SK-N-SH (cell line): ENCODE measurements around the gene TMEM174. TPM values are rescaled to one million over a fixed set of nuclear protein-coding genes. Genes with fewer than 3 reads are reported as not detected.

Experiments
- CTCF ChIA-PET: fragments of 300-600, 350-600 bp; formaldehyde crosslinking; extraction: SDS; loops from one replicate; lab custom pipeline; 2021; lab: Yijun Ruan, JAX
- POLR2A ChIA-PET: fragments of 350-600 bp; sonication (Branson Sonifier 250); formaldehyde crosslinking; extraction: SDS; loops from one replicate; lab custom pipeline; 2020; ENCODE audit warnings: antibody characterized with exemption, inconsistent platforms; lab: Yijun Ruan, JAX
- DNase-seq: peaks from one replicate; pipeline ENCODE4 v3.0.0; 2012
- H2AFZ ChIP-seq: fragments of 200-600 bp; sonication (generic); 2 replicates; pipeline ENCODE4 v1.8.1; 2016; ENCODE audit warnings: antibody characterized with exemption, mild to moderate bottlenecking, low read depth
- H3F3A ChIP-seq: fragments of 200-600 bp; sonication (generic); replicated peaks from 2 replicates; pipeline ENCODE3; 2016; ENCODE audit warnings: antibody characterized with exemption, mild to moderate bottlenecking; ENCODE audit not compliant: insufficient read depth
- H3K27ac ChIP-seq, 2 experiments: fragments of 200-500 bp in 1 of 2; fragments of 200-600 bp in 1 of 2; sonication (Bioruptor generic) in 1 of 2; sonication (generic), shearing (Covaris generic) in 1 of 2; 2 replicates each; pipeline versions ENCODE4 v1.5.1 to v1.6.1; 2014 to 2016; ENCODE audit warnings: low read depth in 2 of 2, inconsistent platforms in 1 of 2, low read length in 1 of 2, mild to moderate bottlenecking in 1 of 2, mixed read lengths in 1 of 2
- H3K27me3 ChIP-seq: fragments of 200-600 bp; sonication (generic), shearing (Covaris generic); 2 replicates; pipeline ENCODE4 v1.6.1; 2016; ENCODE audit warnings: mixed run types; ENCODE audit not compliant: insufficient read depth
- H3K36me3 ChIP-seq, 2 experiments: fragments of 200-500 bp in 1 of 2; fragments of 200-600 bp in 1 of 2; sonication (Bioruptor generic) in 1 of 2; sonication (generic) in 1 of 2; replicated peaks in 1 of 2; 2 replicates each; pipeline versions ENCODE3 to v1.5.1; 2014 to 2016; ENCODE audit warnings: low read length in 1 of 2, mild to moderate bottlenecking in 1 of 2; ENCODE audit not compliant: insufficient read depth in 2 of 2, control insufficient read depth in 1 of 2
- H3K4me1 ChIP-seq, 2 experiments: fragments of 200-500 bp in 1 of 2; fragments of 200-600 bp in 1 of 2; sonication (Bioruptor generic) in 1 of 2; sonication (generic), shearing (Covaris generic) in 1 of 2; 2 replicates each; pipeline versions ENCODE4 v1.5.1 to v1.6.1; 2014 to 2016; ENCODE audit warnings: low read depth in 1 of 2, low read length in 1 of 2, mixed run types in 1 of 2; ENCODE audit not compliant: insufficient read depth in 2 of 2, control insufficient read depth in 1 of 2
- H3K4me2 ChIP-seq: fragments of 200-600 bp; sonication (generic), shearing (Covaris generic); 2 replicates; pipeline ENCODE4 v1.6.1; 2017; ENCODE audit warnings: mixed run types
- H3K4me3 ChIP-seq, 2 experiments: fragments of 200-500 bp in 1 of 2; fragments of 200-600 bp in 1 of 2; sonication (Bioruptor generic) in 1 of 2; sonication (generic), shearing (Covaris generic) in 1 of 2; 2 replicates each; pipeline versions ENCODE4 v1.5.1 to v1.8.1; 2014 to 2016; ENCODE audit warnings: low read depth in 2 of 2, inconsistent platforms in 1 of 2, low read length in 1 of 2, mild to moderate bottlenecking in 1 of 2, mixed read lengths in 1 of 2, moderate library complexity in 1 of 2
- H3K79me2 ChIP-seq: fragments of 200-600 bp; sonication (generic); 2 replicates; pipeline ENCODE4 v1.8.1; 2017; ENCODE audit warnings: mild to moderate bottlenecking; ENCODE audit not compliant: insufficient read depth
- H3K9ac ChIP-seq: fragments of 200-600 bp; sonication (generic); 2 replicates; pipeline ENCODE4 v1.6.1; 2017; ENCODE audit warnings: mixed run types
- H3K9me2 ChIP-seq: fragments of 200-600 bp; sonication (generic); 2 replicates; pipeline ENCODE4 v1.6.1; 2017; ENCODE audit warnings: mixed run types
- H3K9me3 ChIP-seq: fragments of 200-600 bp; sonication (generic); 2 replicates; pipeline ENCODE4 v1.6.1; 2017; ENCODE audit warnings: mixed run types, mild to moderate bottlenecking, moderate library complexity
- H4K20me1 ChIP-seq: fragments of 200-600 bp; sonication (generic); 2 replicates; pipeline ENCODE4 v1.6.1; 2017; ENCODE audit warnings: mild to moderate bottlenecking, mixed run types; ENCODE audit not compliant: insufficient read depth
- CHD2 ChIP-seq: fragments of 150-350 bp; IDR thresholded peaks from 2 replicates; pipeline ENCODE4 v1.6.1; 2018; ENCODE audit warnings: low read length; ENCODE audit not compliant: partially characterized antibody
- ELF1 ChIP-seq: IDR thresholded peaks from 2 replicates; pipeline ENCODE4 v1.4.0; 2012
- EP300 ChIP-seq, 2 experiments: IDR thresholded peaks; 2 replicates each; pipeline versions ENCODE4 v1.4.0 to v1.6.1; 2012; ENCODE audit warnings: borderline replicate concordance in 1 of 2, low read depth in 1 of 2, low read length in 1 of 2
- EZH2phosphoT487 ChIP-seq: fragments of 200-600 bp; sonication (generic); IDR thresholded peaks from 2 replicates; pipeline ENCODE4 v1.6.1; 2017; ENCODE audit warnings: low read depth, mixed run types, mild to moderate bottlenecking, antibody characterized with exemption, moderate library complexity, borderline replicate concordance
- FOSL2 ChIP-seq: IDR thresholded peaks from 2 replicates; pipeline ENCODE4 v1.4.0; 2012; ENCODE audit warnings: low read depth, mild to moderate bottlenecking, moderate library complexity, borderline replicate concordance
- FOXJ3 ChIP-seq: sonication (generic); formaldehyde crosslinking; IDR thresholded peaks from 2 replicates; pipeline ENCODE4 v1.5.1; 2020; ENCODE audit warnings: mild to moderate bottlenecking, missing genetic modification reagents
- FOXM1 ChIP-seq: IDR thresholded peaks from 2 replicates; pipeline ENCODE4 v1.4.0; 2012; ENCODE audit warnings: low read depth, mild to moderate bottlenecking
- GABPA ChIP-seq: IDR thresholded peaks from 2 replicates; pipeline ENCODE4 v1.4.0; 2012; ENCODE audit warnings: low read depth, mild to moderate bottlenecking
- GATA2 ChIP-seq: sonication (generic); formaldehyde crosslinking; IDR thresholded peaks from 2 replicates; pipeline ENCODE4 v1.5.0; 2020; ENCODE audit warnings: mild to moderate bottlenecking, missing genetic modification reagents
- JUND ChIP-seq: IDR thresholded peaks from 2 replicates; pipeline ENCODE4 v1.4.0; 2012
- MEF2A ChIP-seq: IDR thresholded peaks from 2 replicates; pipeline ENCODE4 v1.4.0; 2012; ENCODE audit warnings: low read depth, borderline replicate concordance
- NFIC ChIP-seq: IDR thresholded peaks from 2 replicates; pipeline ENCODE4 v1.4.0; 2012; ENCODE audit warnings: borderline replicate concordance
- NRF1 ChIP-seq: IDR thresholded peaks from 2 replicates; pipeline ENCODE4 v1.6.1; 2012; ENCODE audit warnings: low read depth, mild to moderate bottlenecking, low read length
- RAD21 ChIP-seq: IDR thresholded peaks from 2 replicates; pipeline ENCODE4 v1.6.1; 2012; ENCODE audit warnings: mild to moderate bottlenecking, low read length
- RFX5 ChIP-seq: IDR thresholded peaks from 2 replicates; pipeline ENCODE4 v1.6.1; 2012; ENCODE audit warnings: mild to moderate bottlenecking, improper control_type of control experiment, low read length
- RXRA ChIP-seq: IDR thresholded peaks from 2 replicates; pipeline ENCODE4 v1.4.0; 2012; ENCODE audit warnings: low read depth, mild to moderate bottlenecking, borderline replicate concordance
- SIN3A ChIP-seq: IDR thresholded peaks from 2 replicates; pipeline ENCODE4 v1.6.1; 2012; ENCODE audit warnings: low read depth, mild to moderate bottlenecking, low read length, moderate library complexity, borderline replicate concordance
- SMC3 ChIP-seq: IDR thresholded peaks from 2 replicates; pipeline ENCODE4 v1.6.1; 2012; ENCODE audit warnings: low read depth, low read length, improper control_type of control experiment
- WGBS: methylation state at CpG from one replicate; pipeline ENCODE4 v1.1.6; 2017; ENCODE audit warnings: low lambda C conversion rate; 5-methylcytosine and 5-hydroxymethylcytosine counted together
- polyA plus RNA-seq, 3 experiments: library from polyadenylated mRNA; depleted of rRNA; stranded (reverse); fragments of >200 nt; gene quantifications; 2 replicates each; pipeline ENCODE4 v1.2.3, GENCODE V29; 2012
- TF ChIP-seq, protein P1 (sequence below): IDR thresholded peaks from 2 replicates; pipeline ENCODE4 v1.4.0; 2012; ENCODE audit warnings: low read depth
- TF ChIP-seq, protein P2 (sequence below): IDR thresholded peaks from 2 replicates; pipeline ENCODE4; 2012
- TF ChIP-seq, protein P3 (sequence below): IDR thresholded peaks from 2 replicates; pipeline ENCODE4 v1.4.0; 2012; ENCODE audit warnings: low read depth, borderline replicate concordance
- TF ChIP-seq, protein P4 (sequence below): IDR thresholded peaks from 2 replicates; pipeline ENCODE4 v1.6.1; 2012; ENCODE audit warnings: mild to moderate bottlenecking, low read depth, low read length, moderate library complexity

The TMEM174 gene
- polyA plus RNA-seq, 1 of the 3 experiments (the other 2 are of a cell fraction) = not detected

DNA sequence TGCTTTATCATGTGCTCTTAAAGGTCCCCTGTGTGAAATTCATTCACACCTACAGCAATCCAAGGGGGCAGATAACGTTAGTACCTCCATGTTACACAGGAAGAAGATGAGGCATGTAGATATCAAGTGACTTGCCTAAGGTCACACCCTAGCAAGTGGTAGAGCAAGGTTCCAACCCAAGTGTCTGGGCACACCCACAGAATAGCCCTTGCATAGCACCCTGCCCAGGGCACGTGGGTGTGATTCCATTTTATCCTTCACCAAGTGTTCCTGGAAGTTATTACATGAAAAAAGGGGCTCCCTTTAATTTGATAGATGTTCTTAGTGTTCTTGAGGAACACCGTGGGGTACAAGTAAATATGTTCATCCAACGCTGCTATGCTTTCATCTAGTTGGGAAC lies 47.7 kb upstream of the TMEM174 start:
- Histone ChIP-seq H3K4me2 (no peak overlapping the region), H3K27ac (no peak overlapping the region), H3K79me2 (no peaks in the 10 kb centered on the region), H2AFZ (no peak overlapping the region), H3F3A (no peaks in the 10 kb centered on the region), H3K9me3 (no peaks in the 10 kb centered on the region), H3K36me3 (peaks cover 0 to 4% of the 10 kb centered on the region in 2 experiments), H3K4me1 (peaks cover 0 to 5% of the 10 kb centered on the region in 2 experiments; a peak in 2 of 4 replicates), H3K4me3 (no peak overlapping the region), H3K27me3 (no peaks in the 10 kb centered on the region), H4K20me1 (no peaks in the 10 kb centered on the region), H3K9ac (no peak overlapping the region), H3K9me2 (no peaks in the 10 kb centered on the region)
- CTCF ChIA-PET = interaction anchor here (1.5 kb wide), 1 partner anchor 8 kb away, joined by 3 read pairs; no protein-coding TSS in a partner anchor
- WGBS = 22% methylated on average over 3 of the region's 4 CpGs
- no peak for DNase-seq
- POLR2A ChIA-PET = no interaction called here
- TF ChIP-seq RFX5 (no peak), MEF2A (no peak), SMC3 (no peak), EP300 (IDR thresholded peaks at IDR 0.05; ENCODE audit: borderline replicate concordance in 1 of 2, low read depth in 1 of 2, low read length in 1 of 2) (no peak), RXRA (no peak), EZH2phosphoT487 (no peak), GATA2 (CRISPR knock-in tag) (no peak), NRF1 (no peak), SIN3A (no peak), CHD2 (no peak), NFIC (no peak), JUND (no peak), FOXJ3 (CRISPR knock-in tag) (no peak), ELF1 (no peak), GABPA (no peak)
- TF ChIP-seq, protein P1, sequence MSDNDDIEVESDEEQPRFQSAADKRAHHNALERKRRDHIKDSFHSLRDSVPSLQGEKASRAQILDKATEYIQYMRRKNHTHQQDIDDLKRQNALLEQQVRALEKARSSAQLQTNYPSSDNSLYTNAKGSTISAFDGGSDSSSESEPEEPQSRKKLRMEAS = no peak
- TF ChIP-seq, protein P2, sequence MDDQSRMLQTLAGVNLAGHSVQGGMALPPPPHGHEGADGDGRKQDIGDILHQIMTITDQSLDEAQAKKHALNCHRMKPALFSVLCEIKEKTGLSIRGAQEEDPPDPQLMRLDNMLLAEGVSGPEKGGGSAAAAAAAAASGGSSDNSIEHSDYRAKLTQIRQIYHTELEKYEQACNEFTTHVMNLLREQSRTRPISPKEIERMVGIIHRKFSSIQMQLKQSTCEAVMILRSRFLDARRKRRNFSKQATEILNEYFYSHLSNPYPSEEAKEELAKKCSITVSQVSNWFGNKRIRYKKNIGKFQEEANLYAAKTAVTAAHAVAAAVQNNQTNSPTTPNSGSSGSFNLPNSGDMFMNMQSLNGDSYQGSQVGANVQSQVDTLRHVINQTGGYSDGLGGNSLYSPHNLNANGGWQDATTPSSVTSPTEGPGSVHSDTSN = no peak
- TF ChIP-seq, protein P3, sequence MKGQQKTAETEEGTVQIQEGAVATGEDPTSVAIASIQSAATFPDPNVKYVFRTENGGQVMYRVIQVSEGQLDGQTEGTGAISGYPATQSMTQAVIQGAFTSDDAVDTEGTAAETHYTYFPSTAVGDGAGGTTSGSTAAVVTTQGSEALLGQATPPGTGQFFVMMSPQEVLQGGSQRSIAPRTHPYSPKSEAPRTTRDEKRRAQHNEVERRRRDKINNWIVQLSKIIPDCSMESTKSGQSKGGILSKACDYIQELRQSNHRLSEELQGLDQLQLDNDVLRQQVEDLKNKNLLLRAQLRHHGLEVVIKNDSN = no peak

DNA sequence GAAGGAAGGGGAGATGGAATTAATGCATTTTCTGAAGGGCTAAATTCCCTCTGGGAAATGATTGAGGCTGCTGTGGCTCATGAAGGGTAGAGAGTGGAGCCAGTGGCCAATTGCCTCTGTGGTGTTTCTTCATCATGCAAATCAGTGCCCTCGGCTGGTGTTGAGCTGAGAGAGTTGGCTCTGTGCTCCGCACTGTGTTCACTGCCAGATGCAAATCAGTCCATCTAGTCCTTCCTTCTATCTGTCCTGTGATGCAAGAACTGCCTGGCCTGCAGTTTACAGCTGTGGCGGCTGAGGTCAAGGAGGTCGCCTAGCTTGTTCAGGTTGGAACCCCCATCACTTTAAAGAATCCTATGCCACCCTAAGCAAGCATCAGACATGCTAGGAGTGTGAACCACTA lies 46.6 kb upstream of the TMEM174 start:
- no peaks in the 10 kb centered on the region for H3K9me2 ChIP-seq
- H3F3A ChIP-seq = no peaks in the 10 kb centered on the region
- H3K27me3 ChIP-seq = no peaks in the 10 kb centered on the region
- 78% methylated on average over 4 of the region's 4 CpGs for WGBS
- H2AFZ ChIP-seq = no peak overlapping the region
- DNase-seq = no peak
- H3K9ac ChIP-seq = no peak overlapping the region
- no peak overlapping the region for H3K27ac ChIP-seq
- H3K36me3 ChIP-seq = peaks cover 0 to 4% of the 10 kb centered on the region in 2 experiments
- no peak overlapping the region for H3K4me2 ChIP-seq
- ChIA-PET CTCF (no interaction called here), POLR2A (no interaction called here)
- H3K4me1 ChIP-seq = peaks cover 0 to 5% of the 10 kb centered on the region in 2 experiments; a peak in 1 of 4 replicates
- H3K4me3 ChIP-seq = no peak overlapping the region
- no peaks in the 10 kb centered on the region for H3K79me2 ChIP-seq
- no peaks in the 10 kb centered on the region for H3K9me3 ChIP-seq
- H4K20me1 ChIP-seq = no peaks in the 10 kb centered on the region
- TF ChIP-seq FOSL2 (no peak), GABPA (no peak), EZH2phosphoT487 (no peak), FOXM1 (no peak), RAD21 (no peak)
- TF ChIP-seq, protein P1 = no peak
- TF ChIP-seq, protein P4, sequence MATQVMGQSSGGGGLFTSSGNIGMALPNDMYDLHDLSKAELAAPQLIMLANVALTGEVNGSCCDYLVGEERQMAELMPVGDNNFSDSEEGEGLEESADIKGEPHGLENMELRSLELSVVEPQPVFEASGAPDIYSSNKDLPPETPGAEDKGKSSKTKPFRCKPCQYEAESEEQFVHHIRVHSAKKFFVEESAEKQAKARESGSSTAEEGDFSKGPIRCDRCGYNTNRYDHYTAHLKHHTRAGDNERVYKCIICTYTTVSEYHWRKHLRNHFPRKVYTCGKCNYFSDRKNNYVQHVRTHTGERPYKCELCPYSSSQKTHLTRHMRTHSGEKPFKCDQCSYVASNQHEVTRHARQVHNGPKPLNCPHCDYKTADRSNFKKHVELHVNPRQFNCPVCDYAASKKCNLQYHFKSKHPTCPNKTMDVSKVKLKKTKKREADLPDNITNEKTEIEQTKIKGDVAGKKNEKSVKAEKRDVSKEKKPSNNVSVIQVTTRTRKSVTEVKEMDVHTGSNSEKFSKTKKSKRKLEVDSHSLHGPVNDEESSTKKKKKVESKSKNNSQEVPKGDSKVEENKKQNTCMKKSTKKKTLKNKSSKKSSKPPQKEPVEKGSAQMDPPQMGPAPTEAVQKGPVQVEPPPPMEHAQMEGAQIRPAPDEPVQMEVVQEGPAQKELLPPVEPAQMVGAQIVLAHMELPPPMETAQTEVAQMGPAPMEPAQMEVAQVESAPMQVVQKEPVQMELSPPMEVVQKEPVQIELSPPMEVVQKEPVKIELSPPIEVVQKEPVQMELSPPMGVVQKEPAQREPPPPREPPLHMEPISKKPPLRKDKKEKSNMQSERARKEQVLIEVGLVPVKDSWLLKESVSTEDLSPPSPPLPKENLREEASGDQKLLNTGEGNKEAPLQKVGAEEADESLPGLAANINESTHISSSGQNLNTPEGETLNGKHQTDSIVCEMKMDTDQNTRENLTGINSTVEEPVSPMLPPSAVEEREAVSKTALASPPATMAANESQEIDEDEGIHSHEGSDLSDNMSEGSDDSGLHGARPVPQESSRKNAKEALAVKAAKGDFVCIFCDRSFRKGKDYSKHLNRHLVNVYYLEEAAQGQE = no peak
